ENCODE results near the gene ZNF277.

The ZNF277 gene

DNA sequence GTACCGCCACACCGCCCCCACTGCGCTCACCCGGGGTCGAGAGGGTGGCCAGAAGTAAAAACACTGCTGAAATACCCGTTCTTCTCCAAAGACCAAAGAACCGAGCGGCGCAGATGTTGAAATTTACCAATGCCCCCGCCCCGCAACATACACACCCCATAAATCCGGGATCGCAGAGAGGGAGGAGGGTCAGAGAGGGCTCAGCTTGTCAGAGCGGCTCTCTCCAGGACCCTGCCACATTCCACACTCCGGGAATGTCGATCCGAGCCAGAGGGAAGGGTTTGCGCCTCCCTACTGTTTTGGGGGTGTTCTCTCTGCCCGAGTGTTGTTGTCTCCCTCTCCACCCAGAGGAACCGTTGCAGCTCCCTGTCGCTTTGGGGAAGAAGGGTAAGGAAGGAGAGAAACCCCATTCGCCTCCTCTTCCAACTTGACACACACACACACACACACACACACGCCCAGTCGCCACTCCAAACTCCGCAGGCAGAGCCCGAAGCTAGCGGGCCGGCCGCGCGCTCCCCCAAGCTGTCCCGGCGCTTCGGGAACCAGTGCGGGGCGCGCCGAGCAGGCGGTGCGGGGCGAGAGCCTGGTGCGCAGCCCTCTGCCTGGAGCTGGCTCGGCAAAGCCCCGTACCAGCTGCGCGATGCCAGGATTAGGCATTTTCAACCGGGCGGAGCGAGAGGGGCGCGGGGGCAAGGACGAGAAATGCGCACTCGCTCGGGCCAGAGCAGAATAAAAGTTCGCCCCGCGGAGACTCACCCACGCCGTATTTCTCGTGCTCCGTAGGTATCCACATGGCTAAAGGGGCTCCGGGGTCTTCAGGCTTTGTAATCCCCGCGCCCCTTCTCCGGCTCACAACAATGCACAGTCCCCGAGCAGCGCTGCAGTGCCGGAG is 905 bp upstream of the ZNF277 start:
- ChIA-PET POLR2A (interaction anchor here (0.6 to 2.3 kb wide), 3 partner anchors 45 to 245 kb away, joined by 3 to 14 read pairs (median 3); partner anchors contain the start of gene IFRD1), CTCF (interaction anchor here (1.4 kb wide), 1 partner anchor 9 kb away, joined by 4 read pairs; no protein-coding TSS in a partner anchor)
- DNase-seq (ENCODE audit: extremely low spot score) = peak; percentile 26
- TF ChIP-seq, protein P1, sequence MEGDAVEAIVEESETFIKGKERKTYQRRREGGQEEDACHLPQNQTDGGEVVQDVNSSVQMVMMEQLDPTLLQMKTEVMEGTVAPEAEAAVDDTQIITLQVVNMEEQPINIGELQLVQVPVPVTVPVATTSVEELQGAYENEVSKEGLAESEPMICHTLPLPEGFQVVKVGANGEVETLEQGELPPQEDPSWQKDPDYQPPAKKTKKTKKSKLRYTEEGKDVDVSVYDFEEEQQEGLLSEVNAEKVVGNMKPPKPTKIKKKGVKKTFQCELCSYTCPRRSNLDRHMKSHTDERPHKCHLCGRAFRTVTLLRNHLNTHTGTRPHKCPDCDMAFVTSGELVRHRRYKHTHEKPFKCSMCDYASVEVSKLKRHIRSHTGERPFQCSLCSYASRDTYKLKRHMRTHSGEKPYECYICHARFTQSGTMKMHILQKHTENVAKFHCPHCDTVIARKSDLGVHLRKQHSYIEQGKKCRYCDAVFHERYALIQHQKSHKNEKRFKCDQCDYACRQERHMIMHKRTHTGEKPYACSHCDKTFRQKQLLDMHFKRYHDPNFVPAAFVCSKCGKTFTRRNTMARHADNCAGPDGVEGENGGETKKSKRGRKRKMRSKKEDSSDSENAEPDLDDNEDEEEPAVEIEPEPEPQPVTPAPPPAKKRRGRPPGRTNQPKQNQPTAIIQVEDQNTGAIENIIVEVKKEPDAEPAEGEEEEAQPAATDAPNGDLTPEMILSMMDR (IDR thresholded peaks at IDR 0.05; ENCODE audit: control extremely low read depth, extremely low read depth, low read depth, missing control alignments) = peak; percentile 1

DNA sequence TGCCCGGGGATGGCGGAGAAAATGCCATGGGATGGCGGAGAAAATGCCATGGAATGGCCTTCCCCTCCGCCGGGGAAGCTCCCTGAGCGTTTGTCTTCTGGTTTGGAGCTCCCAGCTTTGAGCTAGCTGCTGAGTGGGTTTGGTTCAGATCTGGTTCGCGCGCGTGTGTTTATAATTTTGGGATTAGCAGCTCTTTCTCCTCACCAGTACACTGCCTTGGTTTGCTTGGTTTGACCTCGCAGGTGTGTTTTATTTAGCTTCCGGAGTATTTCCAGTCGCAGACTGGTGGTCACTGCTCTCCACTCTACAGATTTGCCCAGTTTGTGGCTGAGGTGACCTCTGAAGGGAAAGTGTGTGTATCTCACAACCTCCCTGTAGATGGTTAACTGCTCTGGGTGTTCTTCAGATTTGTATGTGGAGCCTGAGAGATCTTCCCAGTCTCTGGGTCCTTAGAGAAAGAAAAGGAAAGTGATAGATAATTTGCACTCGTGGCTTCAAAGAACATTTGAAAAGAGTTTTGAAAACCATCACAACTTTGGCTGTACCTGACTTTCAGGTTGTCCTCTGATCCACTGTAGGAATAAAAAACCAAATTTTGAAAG is 597 bp downstream of the ZNF277 start:
- POLR2A ChIA-PET = interaction anchor here (2.3 kb wide), 1 partner anchor 244 kb away, joined by 14 read pairs; the partner anchor contains the start of gene IFRD1
- peak; percentile 26 for DNase-seq (ENCODE audit: extremely low spot score)
- CTCF ChIA-PET = interaction anchor here (0.9 kb wide), 1 partner anchor 10 kb away, joined by 3 read pairs; no protein-coding TSS in a partner anchor
- TF ChIP-seq, protein P1 (IDR thresholded peaks at IDR 0.05; ENCODE audit: control extremely low read depth, extremely low read depth, low read depth, missing control alignments) = no peak

DNA sequence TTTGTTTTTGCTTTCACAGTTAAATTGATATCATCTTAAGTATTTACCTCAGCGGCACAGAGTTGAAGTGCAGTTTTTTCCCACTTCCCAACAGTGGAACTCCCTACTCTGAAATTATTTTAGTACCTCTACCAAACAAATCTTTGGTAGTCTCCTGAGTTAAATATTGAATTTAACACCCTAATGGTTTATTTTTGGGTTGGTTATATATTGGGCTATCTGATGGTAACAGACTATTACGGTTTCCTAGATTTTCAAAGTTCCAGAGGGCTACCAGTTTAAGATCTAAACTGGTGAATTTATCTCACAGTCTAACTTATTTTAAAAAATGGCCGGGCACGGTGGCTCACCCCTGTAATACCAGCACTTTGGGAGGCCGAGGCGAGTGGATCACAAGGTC is 1.3 kb downstream of the ZNF277 start:
- ChIA-PET POLR2A (interaction anchor here (2.3 kb wide), 1 partner anchor 243 kb away, joined by 14 read pairs; the partner anchor contains the start of gene IFRD1), CTCF (no interaction called here)
- TF ChIP-seq, protein P1 (IDR thresholded peaks at IDR 0.05; ENCODE audit: control extremely low read depth, extremely low read depth, low read depth, missing control alignments) = no peak
- DNase-seq (ENCODE audit: extremely low spot score) = no peak

DNA sequence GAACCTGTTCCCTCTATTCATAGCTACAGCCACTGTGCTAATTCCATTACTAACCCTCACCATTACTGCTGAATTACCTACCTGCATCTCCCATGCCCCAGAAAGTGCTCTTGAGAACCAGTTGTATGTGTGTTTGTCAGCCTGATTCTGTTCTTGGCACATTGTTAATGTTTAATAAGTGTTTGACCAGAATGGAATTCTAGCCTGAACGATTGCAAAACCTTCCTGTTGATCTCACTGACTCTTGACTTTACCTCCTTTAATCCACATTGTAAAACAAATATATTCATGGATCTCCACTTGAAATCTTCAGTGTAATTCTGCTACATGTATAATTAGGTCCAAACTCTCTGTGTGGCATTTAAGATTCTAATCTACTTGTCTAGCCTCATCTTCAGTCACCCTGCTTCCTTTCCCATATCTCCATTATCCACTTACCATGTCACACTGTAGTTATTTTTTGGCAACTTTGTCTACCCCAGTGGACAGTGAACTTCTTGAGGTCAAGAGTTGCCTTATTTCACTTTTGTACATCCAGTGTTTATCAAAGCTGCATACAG is 4.9 kb downstream of the ZNF277 start:
- POLR2A ChIA-PET = no interaction called here
- CTCF ChIA-PET = no interaction called here
- TF ChIP-seq, protein P1 (IDR thresholded peaks at IDR 0.05; ENCODE audit: control extremely low read depth, extremely low read depth, low read depth, missing control alignments) = no peak
- DNase-seq (ENCODE audit: extremely low spot score) = no peak

DNA sequence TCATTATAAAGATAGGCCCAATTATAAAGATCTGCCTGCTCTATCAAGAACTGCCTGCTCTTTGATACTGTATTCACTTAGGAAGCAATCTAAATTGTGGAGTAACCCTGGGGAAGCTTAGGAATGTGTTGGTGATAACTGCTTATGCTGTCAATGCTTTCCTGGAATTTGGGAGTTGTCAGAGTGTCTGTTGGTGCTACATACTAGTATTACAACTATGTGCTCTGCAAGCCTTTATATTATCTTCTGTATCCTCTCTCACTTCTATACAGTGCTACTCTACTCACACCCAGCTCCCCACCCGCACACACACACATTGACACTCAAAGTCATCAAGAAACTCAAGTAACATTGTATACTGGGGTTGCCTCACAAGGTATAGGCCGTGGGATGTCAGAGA is 6.1 kb downstream of the ZNF277 start:
- no peak for DNase-seq (ENCODE audit: extremely low spot score)
- ChIA-PET CTCF (interaction anchor here (0.8 kb wide), 1 partner anchor 28 kb away, joined by 3 read pairs; no protein-coding TSS in a partner anchor), POLR2A (no interaction called here)
- TF ChIP-seq, protein P1 (IDR thresholded peaks at IDR 0.05; ENCODE audit: control extremely low read depth, extremely low read depth, low read depth, missing control alignments) = no peak

DNA sequence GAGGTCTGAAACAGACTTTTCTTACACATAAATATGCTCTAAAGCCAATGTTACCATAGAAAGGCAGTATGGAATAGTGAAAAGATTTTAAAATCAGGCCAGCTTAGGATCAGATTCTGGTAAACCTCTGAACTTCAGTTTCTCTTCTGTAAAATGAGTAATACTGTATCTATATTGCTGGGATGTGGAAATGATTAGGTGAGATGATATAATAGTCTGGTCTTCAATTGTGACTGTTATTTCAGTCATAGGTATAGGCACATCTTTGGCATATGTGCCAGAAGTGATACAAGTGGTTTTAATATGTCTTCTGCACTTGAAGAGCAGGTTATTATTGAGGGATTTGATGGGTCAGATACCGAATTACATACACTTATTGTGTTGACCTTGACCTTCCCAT is 7.2 kb downstream of the ZNF277 start:
- DNase-seq (ENCODE audit: extremely low spot score) = no peak
- TF ChIP-seq, protein P1 (IDR thresholded peaks at IDR 0.05; ENCODE audit: control extremely low read depth, extremely low read depth, low read depth, missing control alignments) = no peak
- ChIA-PET POLR2A (no interaction called here), CTCF (interaction anchor here (1.3 to 1.9 kb wide), 3 partner anchors 9 to 15 kb away, joined by 4 to 8 read pairs (median 4); no protein-coding TSS in a partner anchor)

Measured in GM10248 (cell line).